Kidney glomerular epithelial cell (primary cell): ENCODE results near the gene LRIF1.
"Not testable (repeated sequence)": the region's sequence is repeated elsewhere in the genome, so short reads cannot be mapped to it uniquely, and the experiment has no call there.

Source experiments
- DNase-seq: peaks from one replicate; lab custom pipeline; 2025; lab: John Stamatoyannopoulos, UW

LRIF1 gene

GRCh38 chr1:110963691-110964454 lies at the start of gene LRIF1:
TSS of gene LRIF1 (minus strand) at chr1:110963922. CDS start at chr1:110963688, 234 bp downstream.
- DNase-seq, result peak; percentile 95

- no peak for DNase-seq
Measured at GRCh38 chr1:111008031-111008430, 44.3 kb upstream of the LRIF1 start.

GRCh38 chr1:111006556-111006955 lies 42.8 kb upstream of the LRIF1 start:
- DNase-seq, result no peak

- DNase-seq, result not testable (repeated sequence)
Measured at GRCh38 chr1:110999607-111000006, 35.9 kb upstream of the LRIF1 start.

- not testable (repeated sequence) for DNase-seq
Measured at GRCh38 chr1:110992329-110992728, 28.6 kb upstream of the LRIF1 start.

- not testable (repeated sequence) for DNase-seq
Measured at GRCh38 chr1:110991295-110991694, 27.6 kb upstream of the LRIF1 start.

GRCh38 chr1:110990541-110990940 lies 26.8 kb upstream of the LRIF1 start:
- DNase-seq, result no peak

- DNase-seq, result no peak
Measured at GRCh38 chr1:110986407-110986891, 22.7 kb upstream of the LRIF1 start.

- DNase-seq, result no peak
Measured at GRCh38 chr1:110982320-110982719, 18.6 kb upstream of the LRIF1 start.

GRCh38 chr1:110979154-110979553 lies 15.4 kb upstream of the LRIF1 start:
- DNase-seq, result no peak

- no peak for DNase-seq
Measured at GRCh38 chr1:110976089-110976488, 12.4 kb upstream of the LRIF1 start.

GRCh38 chr1:110975265-110975664 lies 11.5 kb upstream of the LRIF1 start:
- no peak for DNase-seq

GRCh38 chr1:110967256-110967655 lies 3.5 kb upstream of the LRIF1 start:
- DNase-seq, result no peak

- DNase-seq, result no peak
Measured at GRCh38 chr1:110964455-110964903, 757 bp upstream of the LRIF1 start.

- peak; percentile 68 for DNase-seq
Measured at GRCh38 chr1:110962892-110963690, 631 bp downstream of the LRIF1 start.

- no peak for DNase-seq
Measured at GRCh38 chr1:110961902-110962301, 1.8 kb downstream of the LRIF1 start.

- DNase-seq, result no peak
Measured at GRCh38 chr1:110960777-110961420, 2.8 kb downstream of the LRIF1 start.

- no peak for DNase-seq
Measured at GRCh38 chr1:110957798-110958197, 5.9 kb downstream of the LRIF1 start.

- DNase-seq, result no peak
Measured at GRCh38 chr1:110956586-110956985, 7.1 kb downstream of the LRIF1 start.

GRCh38 chr1:110953031-110953430 lies 10.7 kb downstream of the LRIF1 start:
- DNase-seq, result no peak

GRCh38 chr1:110952031-110952430 lies 11.7 kb downstream of the LRIF1 start:
- no peak for DNase-seq

- DNase-seq, result no peak
Measured at GRCh38 chr1:110951161-110951560, 12.6 kb downstream of the LRIF1 start.
